ENCODE measurements around the gene S100Z. TPM values are rescaled to one million over a fixed set of nuclear protein-coding genes. Genes with fewer than 3 reads are reported as not detected.

S100Z gene
- total RNA-seq, 4 donors from 2014 or later, result 11.6 TPM; not detected in 3

GRCh38 chr5:76920491-76920890, 70.7 kb downstream of the S100Z start:
- TF ChIP-seq CTCF (IDR thresholded peaks at IDR 0.05) (no peak), POLR2A (IDR thresholded peaks at IDR 0.05) (no peak)
- H3K9me3 ChIP-seq, result no peaks in the 10 kb centered on the region
- H3K27me3 ChIP-seq, result no peaks in the 10 kb centered on the region
- no peak for DNase-seq
- no peaks in the 10 kb centered on the region for H3K4me1 ChIP-seq
- no peak overlapping the region for H3K4me3 ChIP-seq
- H3K36me3 ChIP-seq, result no peaks in the 10 kb centered on the region
- no peak overlapping the region for H3K27ac ChIP-seq

GRCh38 chr5:76926329-76927105, 76.7 kb downstream of the S100Z start:
- no peaks in the 10 kb centered on the region for H3K27me3 ChIP-seq
- H3K4me1 ChIP-seq, result no peaks in the 10 kb centered on the region
- H3K4me3 ChIP-seq, result no peak overlapping the region
- no peaks in the 10 kb centered on the region for H3K36me3 ChIP-seq
- DNase-seq, result no peak
- H3K27ac ChIP-seq, result no peak overlapping the region
- TF ChIP-seq CTCF (IDR thresholded peaks at IDR 0.05) (no peak), POLR2A (IDR thresholded peaks at IDR 0.05) (no peak)
- no peaks in the 10 kb centered on the region for H3K9me3 ChIP-seq

- Histone ChIP-seq H3K9me3 (no peaks in the 10 kb centered on the region), H3K27ac (no peak overlapping the region)
- no peak for TF ChIP-seq CTCF (IDR thresholded peaks at IDR 0.05)
- TF ChIP-seq POLR2A (IDR thresholded peaks at IDR 0.05), result no peak
Observed at GRCh38 chr5:76927961-76928360, 78.1 kb downstream of the S100Z start.

GRCh38 chr5:76930083-76930482, 80.3 kb downstream of the S100Z start:
- H3K36me3 ChIP-seq, result no peaks in the 10 kb centered on the region
- H3K9me3 ChIP-seq, result no peaks in the 10 kb centered on the region
- H3K27ac ChIP-seq, result no peak overlapping the region
- no peaks in the 10 kb centered on the region for H3K4me1 ChIP-seq
- H3K27me3 ChIP-seq, result no peaks in the 10 kb centered on the region
- no peak for DNase-seq
- H3K4me3 ChIP-seq, result no peak overlapping the region
- TF ChIP-seq CTCF (IDR thresholded peaks at IDR 0.05) (no peak), POLR2A (IDR thresholded peaks at IDR 0.05) (no peak)

More at GRCh38 chr5:76927961-76928360, 78.1 kb downstream of the S100Z start:
- no peaks in the 10 kb centered on the region for H3K27me3 ChIP-seq
- no peak for DNase-seq
- H3K36me3 ChIP-seq, result no peaks in the 10 kb centered on the region
- no peaks in the 10 kb centered on the region for H3K4me1 ChIP-seq
- no peak overlapping the region for H3K4me3 ChIP-seq

- Histone ChIP-seq H3K27ac (no peak overlapping the region), H3K27me3 (no peaks in the 10 kb centered on the region), H3K36me3 (no peaks in the 10 kb centered on the region), H3K4me1 (no peaks in the 10 kb centered on the region), H3K9me3 (no peaks in the 10 kb centered on the region), H3K4me3 (no peak overlapping the region)
- no peak for TF ChIP-seq CTCF (IDR thresholded peaks at IDR 0.05)
- no peak for TF ChIP-seq POLR2A (IDR thresholded peaks at IDR 0.05)
- no peak for DNase-seq
Observed at GRCh38 chr5:76938177-76938576, 88.4 kb downstream of the S100Z start.
